Measurements from ENCODE around the gene PDK4.

The PDK4 gene

DNA sequence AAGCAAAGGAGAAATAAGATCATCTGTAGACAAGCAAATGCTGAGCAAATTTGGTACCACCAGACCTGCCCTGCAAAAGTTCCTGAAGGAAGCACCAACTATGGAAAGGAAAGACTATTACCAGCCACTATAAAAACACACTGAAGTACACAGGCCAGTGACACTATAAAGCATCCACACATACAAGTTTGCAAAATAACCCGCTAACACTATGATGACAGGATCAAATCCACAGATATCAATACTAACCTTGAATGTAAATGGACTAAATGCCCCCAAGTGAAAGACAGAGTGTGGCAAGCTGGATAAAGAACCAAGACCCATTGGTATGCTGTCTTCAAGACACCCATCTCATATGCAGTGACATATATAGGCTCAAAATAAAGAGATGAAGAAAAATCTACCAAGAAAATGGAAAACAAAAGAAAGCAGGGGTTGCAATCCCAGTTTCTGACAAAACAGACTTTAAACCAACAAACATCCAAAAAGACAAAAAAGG, 18.2 kb upstream of the PDK4 start:
- Histone ChIP-seq H3K27me3 (ENCODE audit: insufficient read depth, low read length, poor library complexity) (no peaks in the 10 kb centered on the region), H3K4me2 (ENCODE audit: insufficient read depth, low read length) (no peak overlapping the region), H3K36me3 (ENCODE audit: insufficient read depth, low read length) (no peaks in the 10 kb centered on the region), H2AFZ (ENCODE audit: low read depth, low read length) (no peak overlapping the region), H3K79me2 (ENCODE audit: insufficient read depth, low read length) (no peaks in the 10 kb centered on the region), H4K20me1 (ENCODE audit: insufficient read depth, low read length) (no peaks in the 10 kb centered on the region), H3K9me3 (ENCODE audit: insufficient read depth, low read length, severe bottlenecking) (no peaks in the 10 kb centered on the region), H3K4me3 (ENCODE audit: low read depth in 1 of 2, low read length in 2 of 2) (no peak overlapping the region), H3K27ac (ENCODE audit: low read length) (no peak overlapping the region), H3K9ac (ENCODE audit: low read depth, low read length) (no peak overlapping the region), H3K4me1 (ENCODE audit: insufficient read depth, low read length) (peaks cover 6% of the 10 kb centered on the region)
- no peak for ATAC-seq (ENCODE audit: insufficient read depth, low read depth)
- no peak for DNase-seq
- TF ChIP-seq, protein P1, sequence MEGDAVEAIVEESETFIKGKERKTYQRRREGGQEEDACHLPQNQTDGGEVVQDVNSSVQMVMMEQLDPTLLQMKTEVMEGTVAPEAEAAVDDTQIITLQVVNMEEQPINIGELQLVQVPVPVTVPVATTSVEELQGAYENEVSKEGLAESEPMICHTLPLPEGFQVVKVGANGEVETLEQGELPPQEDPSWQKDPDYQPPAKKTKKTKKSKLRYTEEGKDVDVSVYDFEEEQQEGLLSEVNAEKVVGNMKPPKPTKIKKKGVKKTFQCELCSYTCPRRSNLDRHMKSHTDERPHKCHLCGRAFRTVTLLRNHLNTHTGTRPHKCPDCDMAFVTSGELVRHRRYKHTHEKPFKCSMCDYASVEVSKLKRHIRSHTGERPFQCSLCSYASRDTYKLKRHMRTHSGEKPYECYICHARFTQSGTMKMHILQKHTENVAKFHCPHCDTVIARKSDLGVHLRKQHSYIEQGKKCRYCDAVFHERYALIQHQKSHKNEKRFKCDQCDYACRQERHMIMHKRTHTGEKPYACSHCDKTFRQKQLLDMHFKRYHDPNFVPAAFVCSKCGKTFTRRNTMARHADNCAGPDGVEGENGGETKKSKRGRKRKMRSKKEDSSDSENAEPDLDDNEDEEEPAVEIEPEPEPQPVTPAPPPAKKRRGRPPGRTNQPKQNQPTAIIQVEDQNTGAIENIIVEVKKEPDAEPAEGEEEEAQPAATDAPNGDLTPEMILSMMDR (IDR thresholded peaks at IDR 0.05; ENCODE audit: borderline replicate concordance, extremely low read depth, low read length, poor library complexity, severe bottlenecking), result no peak
- no peak for TF ChIP-seq EZH2 (IDR thresholded peaks at IDR 0.05; ENCODE audit: borderline replicate concordance, low read depth, low read length, severe bottlenecking)

DNA sequence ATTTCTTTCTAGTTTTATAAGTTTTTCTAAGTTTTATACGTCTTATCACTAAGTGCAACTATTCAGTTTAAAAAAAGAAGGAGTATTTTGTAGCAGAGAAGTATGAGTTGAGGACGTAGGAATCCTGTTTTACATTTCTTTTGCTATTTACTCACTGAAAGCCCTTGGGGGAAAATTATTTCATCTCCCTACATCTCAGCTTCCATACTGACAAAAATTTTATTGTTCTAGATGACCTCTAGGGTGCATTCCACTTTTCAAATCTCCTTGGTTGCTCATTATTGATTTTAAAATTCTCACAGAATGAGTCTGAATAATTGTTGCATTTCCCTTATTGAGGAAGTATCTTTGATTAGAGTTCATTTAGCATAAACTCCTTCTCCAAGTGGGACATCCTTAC, 14.9 kb upstream of the PDK4 start:
- Histone ChIP-seq H3K4me2 (ENCODE audit: insufficient read depth, low read length) (no peak overlapping the region), H3K4me1 (ENCODE audit: insufficient read depth, low read length) (peaks cover 38% of the 10 kb centered on the region), H3K4me3 (ENCODE audit: low read depth in 1 of 2, low read length in 2 of 2) (no peak overlapping the region), H2AFZ (ENCODE audit: low read depth, low read length) (no peak overlapping the region), H3K27ac (ENCODE audit: low read length) (no peak overlapping the region), H3K9ac (ENCODE audit: low read depth, low read length) (no peak overlapping the region), H4K20me1 (ENCODE audit: insufficient read depth, low read length) (no peaks in the 10 kb centered on the region), H3K9me3 (ENCODE audit: insufficient read depth, low read length, severe bottlenecking) (no peaks in the 10 kb centered on the region), H3K27me3 (ENCODE audit: insufficient read depth, low read length, poor library complexity) (no peaks in the 10 kb centered on the region), H3K79me2 (ENCODE audit: insufficient read depth, low read length) (no peaks in the 10 kb centered on the region), H3K36me3 (ENCODE audit: insufficient read depth, low read length) (no peaks in the 10 kb centered on the region)
- no peak for ATAC-seq (ENCODE audit: insufficient read depth, low read depth)
- TF ChIP-seq, protein P1 (IDR thresholded peaks at IDR 0.05; ENCODE audit: borderline replicate concordance, extremely low read depth, low read length, poor library complexity, severe bottlenecking), result no peak
- TF ChIP-seq EZH2 (IDR thresholded peaks at IDR 0.05; ENCODE audit: borderline replicate concordance, low read depth, low read length, severe bottlenecking), result no peak
- no peak for DNase-seq

DNA sequence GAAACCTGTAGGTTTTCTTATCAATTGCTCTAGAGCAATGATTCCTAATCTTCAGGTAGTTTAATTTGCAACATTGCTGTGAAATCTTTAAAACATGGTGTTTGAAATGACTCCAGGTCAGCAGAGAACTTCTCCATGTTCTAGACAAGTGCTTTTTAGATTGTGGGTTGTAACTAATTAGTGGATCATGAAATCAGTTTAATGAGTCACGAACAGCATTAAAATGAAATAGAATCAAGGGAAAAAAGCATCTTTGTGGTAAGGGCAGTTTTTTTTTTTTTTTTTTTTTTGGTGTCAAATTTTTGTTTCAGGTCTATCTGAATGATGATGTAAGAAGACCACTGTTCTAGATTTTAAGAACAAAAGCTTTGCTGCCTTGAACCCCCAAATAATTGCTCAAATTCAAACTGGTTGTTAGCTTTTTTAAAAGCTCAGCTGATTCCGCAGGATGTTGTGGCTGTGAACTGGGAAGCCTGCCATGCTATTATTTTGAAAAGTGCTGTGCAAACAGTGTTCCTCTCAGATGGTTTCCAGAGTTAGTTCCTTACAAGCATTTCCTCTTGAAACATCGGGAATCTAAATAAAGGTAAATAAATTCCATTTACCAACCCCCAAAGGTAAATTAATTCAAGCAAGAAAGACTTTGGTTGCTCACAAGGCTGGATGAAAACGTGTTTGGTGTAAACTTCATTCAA, 13.1 kb upstream of the PDK4 start:
- ATAC-seq (ENCODE audit: insufficient read depth, low read depth) (no peak), DNase-seq (no peak)
- no peak overlapping the region for H3K9ac ChIP-seq (ENCODE audit: low read depth, low read length)
- no peaks in the 10 kb centered on the region for H3K36me3 ChIP-seq (ENCODE audit: insufficient read depth, low read length)
- no peaks in the 10 kb centered on the region for H3K79me2 ChIP-seq (ENCODE audit: insufficient read depth, low read length)
- H4K20me1 ChIP-seq (ENCODE audit: insufficient read depth, low read length), result no peaks in the 10 kb centered on the region
- H3K4me3 ChIP-seq (ENCODE audit: low read depth in 1 of 2, low read length in 2 of 2), result no peak overlapping the region
- H3K4me1 ChIP-seq (ENCODE audit: insufficient read depth, low read length), result peaks cover 49% of the 10 kb centered on the region
- no peaks in the 10 kb centered on the region for H3K27me3 ChIP-seq (ENCODE audit: insufficient read depth, low read length, poor library complexity)
- H3K9me3 ChIP-seq (ENCODE audit: insufficient read depth, low read length, severe bottlenecking), result peaks cover 4% of the 10 kb centered on the region
- H3K4me2 ChIP-seq (ENCODE audit: insufficient read depth, low read length), result no peak overlapping the region
- no peak overlapping the region for H2AFZ ChIP-seq (ENCODE audit: low read depth, low read length)
- no peak for TF ChIP-seq EZH2 (IDR thresholded peaks at IDR 0.05; ENCODE audit: borderline replicate concordance, low read depth, low read length, severe bottlenecking)
- TF ChIP-seq, protein P1 (IDR thresholded peaks at IDR 0.05; ENCODE audit: borderline replicate concordance, extremely low read depth, low read length, poor library complexity, severe bottlenecking), result no peak
- peak overlapping the region; percentile 65; the same call in 1 of the 2 replicates for H3K27ac ChIP-seq (ENCODE audit: low read length)
